DND-41 (cell line): Measurements from ENCODE around the gene TCEA2.

Experiments used
- ATAC-seq: fragments of 200-7000 bp; cut with Tn5 transposase; 3 replicates; pipeline ENCODE4 v1.9.1; 2021; ENCODE audit warnings: low read depth; ENCODE audit not compliant: insufficient read depth
- DNase-seq: peaks from one replicate; pipeline ENCODE4 v3.0.0-alpha.2; 2020
- H2AFZ ChIP-seq: 2 replicates; pipeline ENCODE4 v1.6.0; 2012; ENCODE audit warnings: low read depth, low read length
- H3K27ac ChIP-seq: 2 replicates; pipeline ENCODE4 v1.5.1; 2012; ENCODE audit warnings: low read length, inconsistent platforms
- H3K27me3 ChIP-seq: fragments of 200-600 bp; sonication (generic); 2 replicates; pipeline ENCODE4 v1.6.0; 2012; ENCODE audit warnings: low read length, mild to moderate bottlenecking, inconsistent platforms; ENCODE audit not compliant: insufficient read depth, poor library complexity
- H3K36me3 ChIP-seq: 2 replicates; pipeline ENCODE4 v1.5.1; 2012; ENCODE audit warnings: low read length, inconsistent platforms; ENCODE audit not compliant: insufficient read depth
- H3K4me1 ChIP-seq: 2 replicates; pipeline ENCODE4 v1.5.1; 2012; ENCODE audit warnings: mild to moderate bottlenecking, low read length; ENCODE audit not compliant: insufficient read depth
- H3K4me2 ChIP-seq: 2 replicates; pipeline ENCODE4 v1.6.0; 2012; ENCODE audit warnings: mild to moderate bottlenecking, moderate library complexity, low read length, inconsistent platforms; ENCODE audit not compliant: insufficient read depth
- H3K4me3 ChIP-seq, 2 experiments: fragments of 200-600 bp in 1 of 2; shearing (Covaris generic) in 1 of 2; 2 replicates each; pipeline ENCODE4 v1.5.1; 2012 to 2016; ENCODE audit warnings: inconsistent platforms in 2 of 2, low read length in 2 of 2, mild to moderate bottlenecking in 2 of 2, low read depth in 1 of 2, moderate library complexity in 1 of 2
- H3K79me2 ChIP-seq: 2 replicates; pipeline ENCODE4 v1.6.0; 2012; ENCODE audit warnings: low read length, inconsistent platforms; ENCODE audit not compliant: insufficient read depth
- H3K9ac ChIP-seq: 2 replicates; pipeline ENCODE4 v1.6.0; 2012; ENCODE audit warnings: low read depth, mild to moderate bottlenecking, inconsistent platforms, low read length, moderate library complexity
- H3K9me3 ChIP-seq: 2 replicates; pipeline ENCODE4 v1.5.1; 2012; ENCODE audit warnings: low read length, moderate library complexity, mild to moderate bottlenecking, inconsistent platforms; ENCODE audit not compliant: insufficient read depth, severe bottlenecking
- H4K20me1 ChIP-seq: 2 replicates; pipeline ENCODE4 v1.6.0; 2012; ENCODE audit warnings: low read length; ENCODE audit not compliant: insufficient read depth
- CTCF ChIP-seq: IDR thresholded peaks from 2 replicates; pipeline ENCODE4 v1.5.1; 2012; ENCODE audit warnings: borderline replicate concordance, low read length, moderate library complexity, mild to moderate bottlenecking; ENCODE audit not compliant: poor library complexity, severe bottlenecking; ENCODE audit errors: extremely low read depth
- EZH2 ChIP-seq: IDR thresholded peaks from 3 replicates; pipeline ENCODE4 v1.6.1; 2012; ENCODE audit warnings: borderline replicate concordance, low read depth, mild to moderate bottlenecking, moderate library complexity, low read length, inconsistent platforms; ENCODE audit not compliant: severe bottlenecking

Gene TCEA2

GRCh38 chr20:64062596-64063388 is at the start of gene TCEA2:
Gene TCEA2, plus strand, starts transcription at chr20:64063198. Its CDS starts 115 bp downstream, at chr20:64063313.
- H3K9ac ChIP-seq, result peak within 1 kb of the TSS; percentile 87
- DNase-seq (peak; percentile 98), ATAC-seq (peak; percentile 96)
- peaks cover 34% of the 10 kb centered on the region for H3K4me1 ChIP-seq
- TF ChIP-seq EZH2, result no peak
- no peak for TF ChIP-seq CTCF
- peak within 1 kb of the TSS; percentile 92 for H2AFZ ChIP-seq
- H3K79me2 ChIP-seq, result peaks cover 5% of the 10 kb centered on the region; the same call in 1 of the 2 replicates
- H3K4me3 ChIP-seq, result peak within 1 kb of the TSS; percentile 69 to 83
- H3K36me3 ChIP-seq, result no peaks in the 10 kb centered on the region
- no peaks in the 10 kb centered on the region for H3K9me3 ChIP-seq
- H4K20me1 ChIP-seq, result peaks cover 14% of the 10 kb centered on the region
- no peaks in the 10 kb centered on the region for H3K27me3 ChIP-seq
- peak within 1 kb of the TSS; percentile 91 for H3K4me2 ChIP-seq
- peak within 1 kb of the TSS; percentile 78 for H3K27ac ChIP-seq

GRCh38 chr20:64015635-64016034 is 47.4 kb upstream of the TCEA2 start:
- peaks cover 16% of the 10 kb centered on the region; the same call in 1 of the 2 replicates for H4K20me1 ChIP-seq
- H3K4me3 ChIP-seq, result no peak overlapping the region
- ATAC-seq (no peak), DNase-seq (no peak)
- peaks cover 11% of the 10 kb centered on the region; the same call in 1 of the 2 replicates for H3K79me2 ChIP-seq
- no peak overlapping the region for H2AFZ ChIP-seq
- no peaks in the 10 kb centered on the region for H3K27me3 ChIP-seq
- H3K9me3 ChIP-seq, result no peaks in the 10 kb centered on the region
- H3K27ac ChIP-seq, result no peak overlapping the region
- TF ChIP-seq CTCF, result no peak
- TF ChIP-seq EZH2, result no peak
- no peak overlapping the region for H3K9ac ChIP-seq
- no peaks in the 10 kb centered on the region for H3K4me1 ChIP-seq
- H3K4me2 ChIP-seq, result no peak overlapping the region
- peaks cover 84% of the 10 kb centered on the region for H3K36me3 ChIP-seq

GRCh38 chr20:64021124-64021975 is 41.6 kb upstream of the TCEA2 start:
- DNase-seq (no peak), ATAC-seq (no peak)
- Histone ChIP-seq H3K9ac (no peak overlapping the region), H3K36me3 (peaks cover 96% of the 10 kb centered on the region), H3K9me3 (no peaks in the 10 kb centered on the region), H3K79me2 (peaks cover 6% of the 10 kb centered on the region), H4K20me1 (peaks cover 42% of the 10 kb centered on the region), H2AFZ (no peak overlapping the region), H3K27ac (no peak overlapping the region), H3K4me2 (no peak overlapping the region), H3K4me1 (no peaks in the 10 kb centered on the region), H3K4me3 (no peak overlapping the region), H3K27me3 (no peaks in the 10 kb centered on the region)
- TF ChIP-seq EZH2 (no peak), CTCF (no peak)
